Panc1 (cell line): Measurements from ENCODE around the gene CLDN2. TPM values are rescaled to one million over a fixed set of nuclear protein-coding genes. Genes with fewer than 3 reads are reported as not detected.

Experiments used
- ATAC-seq: fragments of 200-7000 bp; cut with Tn5 transposase; 2 replicates; pipeline ENCODE4 v1.9.1; 2020; ENCODE audit warnings: mild to moderate bottlenecking, moderate library complexity
- BruUV-seq: library from RNA; stranded (reverse); fragments of 400-500 nt; replicated peaks from 2 replicates; lab custom pipeline; 2021; lab: Mats Ljungman, UMichigan
- CTCF ChIA-PET: fragments of 300-600 bp; sonication (Branson Sonifier 250); formaldehyde crosslinking; loops from one replicate; lab custom pipeline; 2022; ENCODE audit warnings: antibody characterized with exemption; lab: Charles Lee
- POLR2A ChIA-PET: fragments of 300-600 bp; sonication (Branson Sonifier 250); formaldehyde crosslinking; loops from one replicate; lab custom pipeline; 2022; ENCODE audit warnings: antibody characterized with exemption; lab: Charles Lee
- DNase-seq: peaks from one replicate; pipeline ENCODE4 v3.0.0-alpha.2; 2010; ENCODE audit warnings: low read depth, low spot score
- H3K27ac ChIP-seq: 2 replicates; pipeline ENCODE4 v1.5.1; 2011; ENCODE audit warnings: mild to moderate bottlenecking, low read length, inconsistent platforms
- H3K27me3 ChIP-seq: fragments of 200-500 bp; sonication (Bioruptor generic); 2 replicates; pipeline ENCODE4 v1.6.0; 2014; ENCODE audit warnings: low read length, inconsistent platforms; ENCODE audit not compliant: control insufficient read depth, insufficient read depth
- H3K36me3 ChIP-seq: fragments of 200-500 bp; sonication (Bioruptor generic); 2 replicates; pipeline ENCODE4 v1.5.1; 2014; ENCODE audit warnings: inconsistent platforms, mild to moderate bottlenecking, low read length, moderate library complexity; ENCODE audit not compliant: control insufficient read depth, insufficient read depth
- H3K4me1 ChIP-seq: 2 replicates; pipeline ENCODE4 v1.5.1; 2011; ENCODE audit warnings: inconsistent platforms, mild to moderate bottlenecking, low read length, moderate library complexity; ENCODE audit not compliant: control insufficient read depth, insufficient read depth
- H3K4me3 ChIP-seq, 2 experiments: 2 replicates each; pipeline ENCODE4 v1.5.1; 2011 to 2012; ENCODE audit warnings: low read depth in 2 of 2, low read length in 2 of 2, mild to moderate bottlenecking in 2 of 2, inconsistent platforms in 1 of 2, moderate library complexity in 1 of 2
- H3K9me3 ChIP-seq: fragments of 200-500 bp; sonication (Bioruptor generic); 2 replicates; pipeline ENCODE4 v1.5.1; 2014; ENCODE audit warnings: low read depth, mild to moderate bottlenecking, inconsistent platforms, low read length, moderate library complexity; ENCODE audit not compliant: control insufficient read depth, insufficient read depth
- POLR2AphosphoS5 ChIP-seq: IDR thresholded peaks from 2 replicates; pipeline ENCODE4 v1.6.1; 2012; ENCODE audit warnings: mild to moderate bottlenecking, low read depth, low read length, moderate library complexity
- SIN3A ChIP-seq: IDR thresholded peaks from 2 replicates; pipeline ENCODE4 v1.6.1; 2012; ENCODE audit warnings: low read depth, mild to moderate bottlenecking, low read length, moderate library complexity, borderline replicate concordance; ENCODE audit not compliant: insufficient read depth
- TCF7L2 ChIP-seq: IDR thresholded peaks from 2 replicates; pipeline ENCODE4 v1.6.1; 2011; ENCODE audit warnings: mild to moderate bottlenecking, low read depth, low read length, inconsistent platforms
- in situ Hi-C: cut with HindIII; loops from 2 replicates; pipeline ENCODE4 v1.10.0; 2016; ENCODE audit warnings: low sequenced_read_pairs, low pct_unique_long_range_greater_than_20kb
- intact Hi-C: fragments of 100-400 bp; cut with micrococcal nuclease; formaldehyde crosslinking; loops from one replicate; pipeline ENCODE4 v1.10.0; 2022; ENCODE audit not compliant: unreplicated experiment
- total RNA-seq: library from RNA; stranded (reverse); gene quantifications from one replicate; pipeline ENCODE4 v1.2.1, GENCODE V29; 2021; ENCODE audit not compliant: unreplicated experiment
- TF ChIP-seq, protein P1 (sequence below): fragments of 450-650 bp; IDR thresholded peaks from 2 replicates; pipeline ENCODE4 v1.5.1; 2017; ENCODE audit warnings: mild to moderate bottlenecking
- TF ChIP-seq, protein P2 (sequence below), 2 experiments: IDR thresholded peaks; 2 replicates each; pipeline ENCODE4 v1.6.1; 2011 to 2012; ENCODE audit warnings: low read depth in 2 of 2, control low read depth in 1 of 2, low read length in 1 of 2, mild to moderate bottlenecking in 1 of 2, moderate library complexity in 1 of 2; ENCODE audit not compliant: insufficient read depth in 1 of 2

The CLDN2 gene
- total RNA-seq, 1 experiment from 2014 or later, result 0.10 TPM

DNA sequence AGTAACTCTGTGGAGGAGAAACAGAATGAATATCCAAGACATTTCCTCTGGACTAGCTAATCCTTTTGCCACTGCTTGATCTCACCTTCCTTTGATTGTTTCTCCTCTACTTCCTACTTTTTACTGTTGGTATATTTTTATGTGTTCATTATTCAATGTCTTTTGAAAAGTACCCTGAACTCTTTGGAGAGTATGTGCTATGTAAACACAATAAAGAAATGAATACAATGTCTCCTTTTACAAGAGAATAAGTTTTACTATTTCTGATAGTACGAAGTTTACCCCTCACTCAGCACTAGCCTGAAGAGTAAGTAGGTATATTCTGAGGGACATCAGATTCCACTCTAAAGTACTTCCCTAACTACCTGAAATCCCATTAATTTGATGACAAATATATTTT is 19.9 kb downstream of the CLDN2 start:
- Histone ChIP-seq H3K4me3 (no peak overlapping the region), H3K4me1 (no peaks in the 10 kb centered on the region), H3K27me3 (no peaks in the 10 kb centered on the region), H3K27ac (no peak overlapping the region), H3K36me3 (no peaks in the 10 kb centered on the region), H3K9me3 (no peaks in the 10 kb centered on the region)
- ATAC-seq (no peak), DNase-seq (no peak)
- ChIA-PET CTCF (no interaction called here), POLR2A (no interaction called here)
- intact Hi-C loops, result no loop called here
- TF ChIP-seq POLR2AphosphoS5, result no peak
- TF ChIP-seq TCF7L2, result no peak
- TF ChIP-seq SIN3A, result no peak
- TF ChIP-seq, protein P1, sequence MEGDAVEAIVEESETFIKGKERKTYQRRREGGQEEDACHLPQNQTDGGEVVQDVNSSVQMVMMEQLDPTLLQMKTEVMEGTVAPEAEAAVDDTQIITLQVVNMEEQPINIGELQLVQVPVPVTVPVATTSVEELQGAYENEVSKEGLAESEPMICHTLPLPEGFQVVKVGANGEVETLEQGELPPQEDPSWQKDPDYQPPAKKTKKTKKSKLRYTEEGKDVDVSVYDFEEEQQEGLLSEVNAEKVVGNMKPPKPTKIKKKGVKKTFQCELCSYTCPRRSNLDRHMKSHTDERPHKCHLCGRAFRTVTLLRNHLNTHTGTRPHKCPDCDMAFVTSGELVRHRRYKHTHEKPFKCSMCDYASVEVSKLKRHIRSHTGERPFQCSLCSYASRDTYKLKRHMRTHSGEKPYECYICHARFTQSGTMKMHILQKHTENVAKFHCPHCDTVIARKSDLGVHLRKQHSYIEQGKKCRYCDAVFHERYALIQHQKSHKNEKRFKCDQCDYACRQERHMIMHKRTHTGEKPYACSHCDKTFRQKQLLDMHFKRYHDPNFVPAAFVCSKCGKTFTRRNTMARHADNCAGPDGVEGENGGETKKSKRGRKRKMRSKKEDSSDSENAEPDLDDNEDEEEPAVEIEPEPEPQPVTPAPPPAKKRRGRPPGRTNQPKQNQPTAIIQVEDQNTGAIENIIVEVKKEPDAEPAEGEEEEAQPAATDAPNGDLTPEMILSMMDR, result no peak
- TF ChIP-seq, protein P2, sequence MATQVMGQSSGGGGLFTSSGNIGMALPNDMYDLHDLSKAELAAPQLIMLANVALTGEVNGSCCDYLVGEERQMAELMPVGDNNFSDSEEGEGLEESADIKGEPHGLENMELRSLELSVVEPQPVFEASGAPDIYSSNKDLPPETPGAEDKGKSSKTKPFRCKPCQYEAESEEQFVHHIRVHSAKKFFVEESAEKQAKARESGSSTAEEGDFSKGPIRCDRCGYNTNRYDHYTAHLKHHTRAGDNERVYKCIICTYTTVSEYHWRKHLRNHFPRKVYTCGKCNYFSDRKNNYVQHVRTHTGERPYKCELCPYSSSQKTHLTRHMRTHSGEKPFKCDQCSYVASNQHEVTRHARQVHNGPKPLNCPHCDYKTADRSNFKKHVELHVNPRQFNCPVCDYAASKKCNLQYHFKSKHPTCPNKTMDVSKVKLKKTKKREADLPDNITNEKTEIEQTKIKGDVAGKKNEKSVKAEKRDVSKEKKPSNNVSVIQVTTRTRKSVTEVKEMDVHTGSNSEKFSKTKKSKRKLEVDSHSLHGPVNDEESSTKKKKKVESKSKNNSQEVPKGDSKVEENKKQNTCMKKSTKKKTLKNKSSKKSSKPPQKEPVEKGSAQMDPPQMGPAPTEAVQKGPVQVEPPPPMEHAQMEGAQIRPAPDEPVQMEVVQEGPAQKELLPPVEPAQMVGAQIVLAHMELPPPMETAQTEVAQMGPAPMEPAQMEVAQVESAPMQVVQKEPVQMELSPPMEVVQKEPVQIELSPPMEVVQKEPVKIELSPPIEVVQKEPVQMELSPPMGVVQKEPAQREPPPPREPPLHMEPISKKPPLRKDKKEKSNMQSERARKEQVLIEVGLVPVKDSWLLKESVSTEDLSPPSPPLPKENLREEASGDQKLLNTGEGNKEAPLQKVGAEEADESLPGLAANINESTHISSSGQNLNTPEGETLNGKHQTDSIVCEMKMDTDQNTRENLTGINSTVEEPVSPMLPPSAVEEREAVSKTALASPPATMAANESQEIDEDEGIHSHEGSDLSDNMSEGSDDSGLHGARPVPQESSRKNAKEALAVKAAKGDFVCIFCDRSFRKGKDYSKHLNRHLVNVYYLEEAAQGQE (IDR thresholded peaks at IDR 0.05; ENCODE audit: insufficient read depth in 1 of 2, low read depth in 2 of 2, low read length in 1 of 2), result no peak
- BruUV-seq, result no TSS peak
- in situ Hi-C loops, result no loop called here

DNA sequence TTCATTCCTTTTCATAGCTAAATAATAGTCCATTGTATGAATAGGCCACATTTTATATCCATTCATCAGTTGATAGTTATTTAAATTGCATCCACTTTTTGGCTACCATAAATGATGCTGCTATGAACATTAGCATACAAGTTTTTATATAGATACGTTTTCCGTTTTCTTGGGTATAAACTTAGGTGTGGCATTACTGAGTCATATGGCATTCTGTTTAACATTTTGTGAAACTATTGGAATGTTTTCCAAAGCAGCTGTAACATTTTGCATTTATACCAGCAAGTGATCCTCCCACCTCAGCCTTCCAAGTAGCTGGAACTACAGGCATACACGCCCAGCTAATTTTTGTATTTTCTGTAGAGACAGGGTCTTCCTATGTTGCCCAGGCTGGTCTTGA is 26.3 kb downstream of the CLDN2 start:
- ChIA-PET POLR2A (no interaction called here), CTCF (no interaction called here)
- no peaks in the 10 kb centered on the region for H3K27me3 ChIP-seq
- DNase-seq (no peak), ATAC-seq (no peak)
- in situ Hi-C loops, result no loop called here
- intact Hi-C loops, result no loop called here
- no peak overlapping the region for H3K4me3 ChIP-seq
- TF ChIP-seq SIN3A, result no peak
- TF ChIP-seq, protein P2 (IDR thresholded peaks at IDR 0.05; ENCODE audit: insufficient read depth in 1 of 2, low read depth in 2 of 2, low read length in 1 of 2), result no peak
- TF ChIP-seq TCF7L2, result no peak
- TF ChIP-seq, protein P1, result no peak
- TF ChIP-seq POLR2AphosphoS5, result no peak
- BruUV-seq, result no TSS peak
- no peaks in the 10 kb centered on the region for H3K4me1 ChIP-seq
- no peak overlapping the region for H3K27ac ChIP-seq
- no peaks in the 10 kb centered on the region for H3K36me3 ChIP-seq
- no peaks in the 10 kb centered on the region for H3K9me3 ChIP-seq
